HepG2 (cell line): ENCODE results near the gene FBXO4. TPM values are rescaled to one million over a fixed set of nuclear protein-coding genes. Genes with fewer than 3 reads are reported as not detected.

ENCODE experiments used
- EEA1 ChIP-seq: sonication (generic); formaldehyde crosslinking; IDR thresholded peaks from 2 replicates; pipeline ENCODE4 v1.5.1; 2020; ENCODE audit warnings: mild to moderate bottlenecking, missing genetic modification reagents, borderline replicate concordance
- FOXM1 ChIP-seq: sonication (generic); formaldehyde crosslinking; IDR thresholded peaks from 2 replicates; pipeline ENCODE4 v1.5.0; 2020; ENCODE audit warnings: missing genetic modification reagents
- IRF2 ChIP-seq: IDR thresholded peaks from 2 replicates; pipeline ENCODE4 v1.6.1; 2018; ENCODE audit warnings: missing genetic modification reagents, missing compliant biosample characterization
- KDM5B ChIP-seq: sonication (generic); formaldehyde crosslinking; IDR thresholded peaks from 2 replicates; pipeline ENCODE4 v1.4.0; 2020; ENCODE audit warnings: missing genetic modification reagents, mild to moderate bottlenecking, borderline replicate concordance
- POLR2A ChIP-seq, 2 experiments: IDR thresholded peaks; 2 replicates each; pipeline ENCODE4 v1.6.1; 2011; ENCODE audit warnings: low read depth in 2 of 2, low read length in 2 of 2, mild to moderate bottlenecking in 1 of 2, moderate library complexity in 1 of 2; ENCODE audit not compliant: insufficient read depth in 1 of 2
- SPEN ChIP-seq: sonication (generic); formaldehyde crosslinking; IDR thresholded peaks from 2 replicates; pipeline ENCODE4 v1.5.1; 2020; ENCODE audit warnings: low read depth, mild to moderate bottlenecking, missing genetic modification reagents
- TBL1XR1 ChIP-seq: fragments of 150-350 bp; IDR thresholded peaks from 2 replicates; pipeline ENCODE4 v1.6.1; 2014; ENCODE audit warnings: borderline replicate concordance, low read length; ENCODE audit not compliant: partially characterized antibody
- ZBTB3 ChIP-seq: sonication (generic); formaldehyde crosslinking; IDR thresholded peaks from 2 replicates; pipeline ENCODE4 v1.4.0; 2020; ENCODE audit warnings: low read depth, mild to moderate bottlenecking, moderate library complexity, missing genetic modification reagents, borderline replicate concordance
- ZNF235 ChIP-seq: sonication (generic); formaldehyde crosslinking; IDR thresholded peaks from 2 replicates; pipeline ENCODE4 v1.8.1; 2023; ENCODE audit warnings: mild to moderate bottlenecking, missing genetic modification reagents, borderline replicate concordance
- ZNF616 ChIP-seq: sonication (generic); formaldehyde crosslinking; IDR thresholded peaks from 2 replicates; pipeline ENCODE4 v1.5.0; 2020; ENCODE audit warnings: low read depth, mild to moderate bottlenecking, missing genetic modification reagents
- ZNF660 ChIP-seq: sonication (generic); formaldehyde crosslinking; IDR thresholded peaks from 2 replicates; pipeline ENCODE4 v1.5.1; 2020; ENCODE audit warnings: mild to moderate bottlenecking, low read depth, missing genetic modification reagents, borderline replicate concordance
- ZNF704 ChIP-seq: sonication (generic); formaldehyde crosslinking; IDR thresholded peaks from 2 replicates; pipeline ENCODE4 v1.8.1; 2023; ENCODE audit warnings: mild to moderate bottlenecking, inconsistent platforms, moderate library complexity, missing genetic modification reagents, borderline replicate concordance
- ZNF883 ChIP-seq: sonication (generic); formaldehyde crosslinking; IDR thresholded peaks from 2 replicates; pipeline ENCODE4 v1.5.1; 2020; ENCODE audit warnings: mild to moderate bottlenecking, missing genetic modification reagents; ENCODE audit errors: not compliant biosample characterization
- polyA plus RNA-seq, 8 experiments: library from polyadenylated mRNA; depleted of rRNA in 3 of 8; stranded (reverse) in 7 of 8; unstranded in 1 of 8; fragments of >200 nt; fragmentation: Illumina TruSeq in 4 of 8; extraction: Trizol in 4 of 8; gene quantifications; 2 replicates each; pipeline versions ENCODE4 v1.2.1 to v1.2.3, GENCODE V29; 2011 to 2016; ENCODE audit warnings: low read depth in 4 of 8, missing spikeins in 1 of 8, mixed read lengths in 1 of 8; ENCODE audit not compliant: insufficient read depth in 1 of 8
- total RNA-seq, 5 experiments: library from RNA; depleted of rRNA; stranded (reverse); fragments of >200 nt; fragmentation: Illumina TruSeq; extraction: Trizol; gene quantifications; 2 replicates each; pipeline ENCODE4 v1.2.3, GENCODE V29; 2016; ENCODE audit warnings: low read depth in 1 of 5
- TF ChIP-seq, protein P1 (sequence below): sonication (generic); formaldehyde crosslinking; IDR thresholded peaks from 2 replicates; pipeline ENCODE4 v1.9.0; 2021; ENCODE audit warnings: missing genetic modification reagents, borderline replicate concordance
- TF ChIP-seq, protein P2 (sequence below), 2 experiments: sonication (generic) in 1 of 2; formaldehyde crosslinking in 1 of 2; IDR thresholded peaks; 2 replicates each; pipeline versions ENCODE4 v1.4.0 to v1.6.1; 2018 to 2020; ENCODE audit warnings: missing genetic modification reagents in 2 of 2, borderline replicate concordance in 1 of 2, low read depth in 1 of 2, mild to moderate bottlenecking in 1 of 2, missing biosample characterization in 1 of 2
- TF ChIP-seq, protein P3 (sequence below), 2 experiments: sonication (generic) in 1 of 2; formaldehyde crosslinking in 1 of 2; IDR thresholded peaks; 2 replicates each; pipeline versions ENCODE4 v1.4.0 to v1.6.1; 2016 to 2020; ENCODE audit warnings: borderline replicate concordance in 1 of 2, low read depth in 1 of 2, mild to moderate bottlenecking in 1 of 2, missing genetic modification reagents in 1 of 2

The FBXO4 gene
- total and polyA plus RNA-seq, 2 of the 13 experiments (the other 11 are each of a cell fraction or from before 2014, with no cell fraction given) = 5.2 to 16.4 TPM

- TF ChIP-seq, protein P1, sequence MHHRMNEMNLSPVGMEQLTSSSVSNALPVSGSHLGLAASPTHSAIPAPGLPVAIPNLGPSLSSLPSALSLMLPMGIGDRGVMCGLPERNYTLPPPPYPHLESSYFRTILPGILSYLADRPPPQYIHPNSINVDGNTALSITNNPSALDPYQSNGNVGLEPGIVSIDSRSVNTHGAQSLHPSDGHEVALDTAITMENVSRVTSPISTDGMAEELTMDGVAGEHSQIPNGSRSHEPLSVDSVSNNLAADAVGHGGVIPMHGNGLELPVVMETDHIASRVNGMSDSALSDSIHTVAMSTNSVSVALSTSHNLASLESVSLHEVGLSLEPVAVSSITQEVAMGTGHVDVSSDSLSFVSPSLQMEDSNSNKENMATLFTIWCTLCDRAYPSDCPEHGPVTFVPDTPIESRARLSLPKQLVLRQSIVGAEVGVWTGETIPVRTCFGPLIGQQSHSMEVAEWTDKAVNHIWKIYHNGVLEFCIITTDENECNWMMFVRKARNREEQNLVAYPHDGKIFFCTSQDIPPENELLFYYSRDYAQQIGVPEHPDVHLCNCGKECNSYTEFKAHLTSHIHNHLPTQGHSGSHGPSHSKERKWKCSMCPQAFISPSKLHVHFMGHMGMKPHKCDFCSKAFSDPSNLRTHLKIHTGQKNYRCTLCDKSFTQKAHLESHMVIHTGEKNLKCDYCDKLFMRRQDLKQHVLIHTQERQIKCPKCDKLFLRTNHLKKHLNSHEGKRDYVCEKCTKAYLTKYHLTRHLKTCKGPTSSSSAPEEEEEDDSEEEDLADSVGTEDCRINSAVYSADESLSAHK (CRISPR knock-in tag) = no peak
- TF ChIP-seq, protein P2, sequence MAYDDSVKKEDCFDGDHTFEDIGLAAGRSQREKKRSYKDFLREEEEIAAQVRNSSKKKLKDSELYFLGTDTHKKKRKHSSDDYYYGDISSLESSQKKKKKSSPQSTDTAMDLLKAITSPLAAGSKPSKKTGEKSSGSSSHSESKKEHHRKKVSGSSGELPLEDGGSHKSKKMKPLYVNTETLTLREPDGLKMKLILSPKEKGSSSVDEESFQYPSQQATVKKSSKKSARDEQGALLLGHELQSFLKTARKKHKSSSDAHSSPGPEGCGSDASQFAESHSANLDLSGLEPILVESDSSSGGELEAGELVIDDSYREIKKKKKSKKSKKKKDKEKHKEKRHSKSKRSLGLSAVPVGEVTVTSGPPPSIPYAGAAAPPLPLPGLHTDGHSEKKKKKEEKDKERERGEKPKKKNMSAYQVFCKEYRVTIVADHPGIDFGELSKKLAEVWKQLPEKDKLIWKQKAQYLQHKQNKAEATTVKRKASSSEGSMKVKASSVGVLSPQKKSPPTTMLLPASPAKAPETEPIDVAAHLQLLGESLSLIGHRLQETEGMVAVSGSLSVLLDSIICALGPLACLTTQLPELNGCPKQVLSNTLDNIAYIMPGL (CRISPR knock-in tag; IDR thresholded peaks at IDR 0.05; ENCODE audit: borderline replicate concordance in 1 of 2, low read depth in 1 of 2) = peak; percentile 91 to 92
- 0 out of 2 replicates have a peak, but pooled peaks have one; percentile 52 for TF ChIP-seq ZNF235
- peak; percentile 97; the same call in 1 of the 2 replicates for TF ChIP-seq SPEN (CRISPR knock-in tag)
- 0 out of 2 replicates have a peak, but pooled peaks have one; percentile 24 for TF ChIP-seq ZNF616 (CRISPR knock-in tag)
- TF ChIP-seq FOXM1 (CRISPR knock-in tag) = no peak
- TF ChIP-seq TBL1XR1 = peak; percentile 60
- TF ChIP-seq ZBTB3 (CRISPR knock-in tag) = peak; percentile 92; the same call in 1 of the 2 replicates
- TF ChIP-seq EEA1 (CRISPR knock-in tag) = no peak
- peak; percentile 34; the same call in 1 of the 2 replicates for TF ChIP-seq ZNF704
- TF ChIP-seq POLR2A (IDR thresholded peaks at IDR 0.05; ENCODE audit: insufficient read depth in 1 of 2, low read depth in 2 of 2, low read length in 2 of 2) = peak; percentile 79 to 93
- TF ChIP-seq, protein P3, sequence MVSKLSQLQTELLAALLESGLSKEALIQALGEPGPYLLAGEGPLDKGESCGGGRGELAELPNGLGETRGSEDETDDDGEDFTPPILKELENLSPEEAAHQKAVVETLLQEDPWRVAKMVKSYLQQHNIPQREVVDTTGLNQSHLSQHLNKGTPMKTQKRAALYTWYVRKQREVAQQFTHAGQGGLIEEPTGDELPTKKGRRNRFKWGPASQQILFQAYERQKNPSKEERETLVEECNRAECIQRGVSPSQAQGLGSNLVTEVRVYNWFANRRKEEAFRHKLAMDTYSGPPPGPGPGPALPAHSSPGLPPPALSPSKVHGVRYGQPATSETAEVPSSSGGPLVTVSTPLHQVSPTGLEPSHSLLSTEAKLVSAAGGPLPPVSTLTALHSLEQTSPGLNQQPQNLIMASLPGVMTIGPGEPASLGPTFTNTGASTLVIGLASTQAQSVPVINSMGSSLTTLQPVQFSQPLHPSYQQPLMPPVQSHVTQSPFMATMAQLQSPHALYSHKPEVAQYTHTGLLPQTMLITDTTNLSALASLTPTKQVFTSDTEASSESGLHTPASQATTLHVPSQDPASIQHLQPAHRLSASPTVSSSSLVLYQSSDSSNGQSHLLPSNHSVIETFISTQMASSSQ (IDR thresholded peaks at IDR 0.05; ENCODE audit: low read depth) = no peak; the same call in none of the 2 replicates
- TF ChIP-seq, protein P3 (CRISPR knock-in tag; IDR thresholded peaks at IDR 0.05; ENCODE audit: borderline replicate concordance) = peak; percentile 82; the same call in 1 of the 2 replicates
- peak; percentile 85; the same call in 1 of the 2 replicates for TF ChIP-seq IRF2
- no peak; the same call in 1 of the 2 replicates for TF ChIP-seq ZNF660 (CRISPR knock-in tag)
- peak; percentile 93 for TF ChIP-seq KDM5B (CRISPR knock-in tag)
- peak; percentile 94 for TF ChIP-seq ZNF883 (CRISPR knock-in tag)
Measured at GRCh38 chr5:41903892-41904799, 20.9 kb upstream of the FBXO4 start, which contains the start of gene RIMOC1 (continued).
